ENCODE measurements around the gene PRLR. TPM values are rescaled to one million over a fixed set of nuclear protein-coding genes. Genes with fewer than 3 reads are reported as not detected.
"Not testable (repeated sequence)": the region's sequence is repeated elsewhere in the genome, so short reads cannot be mapped to it uniquely, and the experiment has no call there.

The PRLR gene
- total RNA-seq, 1 experiment from 2014 or later: not detected

DNA sequence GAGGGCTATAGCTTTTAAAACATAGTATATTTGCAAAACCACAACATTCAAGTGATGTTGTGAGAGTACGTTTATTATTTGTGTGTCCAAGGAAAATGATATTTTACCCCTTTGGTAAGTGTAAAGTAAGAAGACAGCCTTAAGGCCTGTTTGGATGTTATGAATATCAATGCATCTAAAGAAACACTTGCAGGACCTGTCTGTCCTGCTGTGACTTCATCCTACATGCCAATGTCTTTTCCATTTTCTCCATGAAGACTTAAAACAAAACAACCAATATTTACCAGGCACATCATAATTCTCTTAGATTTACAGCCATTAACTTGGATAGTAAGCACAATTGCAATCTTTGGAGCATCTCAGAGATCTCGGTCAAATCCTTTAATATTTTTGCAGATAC is 29.0 kb downstream of the PRLR start:
- no peak for DNase-seq (ENCODE audit: extremely low read depth, low read depth)

DNA sequence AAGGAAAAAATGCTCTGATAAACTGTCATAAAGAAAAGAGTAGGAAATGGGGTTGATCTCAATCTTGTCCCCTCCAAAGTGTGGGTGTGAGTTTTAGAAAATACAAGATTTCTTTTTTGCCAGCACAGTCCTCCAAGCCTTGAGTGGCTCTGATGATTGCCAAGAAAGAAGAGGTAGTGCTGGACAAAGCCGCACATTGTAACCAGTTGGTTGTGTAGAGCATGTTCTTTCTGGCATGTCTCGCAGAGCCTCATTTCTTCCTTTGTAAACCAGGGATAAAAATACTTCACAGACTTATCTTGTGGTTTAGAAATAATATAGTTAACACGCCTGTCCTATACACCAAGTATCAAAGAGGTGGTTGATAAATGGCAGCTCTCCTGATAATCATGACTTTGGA is 30.4 kb downstream of the PRLR start:
- no peak for DNase-seq (ENCODE audit: extremely low read depth, low read depth)

DNA sequence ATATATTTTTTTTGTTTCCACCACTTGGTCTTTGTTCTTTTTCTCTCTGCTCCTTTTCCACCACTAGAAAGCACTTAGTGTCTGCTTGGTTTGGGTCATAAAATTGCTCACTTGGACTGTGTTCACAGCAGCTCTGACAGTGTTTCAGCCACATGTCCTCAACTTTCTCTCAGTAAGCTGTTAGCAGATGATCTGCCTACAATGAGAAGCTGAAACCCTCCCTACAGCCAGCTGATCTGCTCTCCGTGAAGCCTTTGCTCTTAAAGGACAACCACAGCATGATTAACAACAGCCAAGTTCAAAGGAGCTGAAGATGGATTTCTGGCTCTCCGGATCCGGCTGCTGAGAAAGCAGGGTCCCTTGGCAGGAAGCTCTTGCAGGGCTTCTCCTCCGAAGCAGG is 31.6 kb downstream of the PRLR start:
- DNase-seq (ENCODE audit: extremely low read depth, low read depth): no peak

DNA sequence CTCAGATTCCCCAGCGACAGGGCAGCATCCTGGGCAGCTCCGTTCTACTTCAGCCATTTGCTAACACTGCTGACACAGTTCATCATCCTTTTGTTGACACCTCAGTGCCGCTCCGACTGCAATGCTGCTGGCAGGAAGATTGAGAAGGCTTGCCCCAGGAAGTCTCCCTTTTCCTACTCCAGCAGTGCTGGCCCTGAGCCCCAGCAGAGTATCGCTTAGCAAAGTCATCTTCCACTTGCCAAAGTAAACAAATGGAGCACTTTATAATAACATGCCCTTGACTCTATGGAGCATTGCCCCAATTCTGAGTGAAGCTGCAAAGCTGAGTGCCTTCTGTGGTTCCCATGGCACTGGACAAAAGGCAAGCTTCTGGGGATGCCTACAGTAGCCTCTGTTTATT is 32.2 kb downstream of the PRLR start:
- DNase-seq (ENCODE audit: extremely low read depth, low read depth): no peak

DNA sequence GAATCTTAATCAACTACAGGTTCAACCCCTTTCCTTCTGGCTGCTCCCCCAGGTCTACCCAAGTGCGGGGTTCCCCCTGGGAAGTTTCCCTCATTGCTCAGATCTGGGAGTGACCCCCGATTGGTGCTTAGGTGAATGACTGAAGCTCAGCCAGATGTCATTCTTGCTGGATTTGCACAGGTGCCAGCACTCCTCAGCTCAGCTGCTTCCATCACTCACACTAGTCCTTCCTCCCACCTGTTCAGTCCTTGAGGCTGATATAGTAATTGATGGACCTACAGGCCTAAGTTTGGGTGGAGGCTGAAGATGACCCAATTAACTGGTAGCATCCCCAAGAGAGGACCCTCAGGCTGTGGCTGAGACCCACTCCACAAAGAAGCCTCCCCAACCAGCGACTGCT is 32.9 kb downstream of the PRLR start:
- no peak for DNase-seq (ENCODE audit: extremely low read depth, low read depth)

DNA sequence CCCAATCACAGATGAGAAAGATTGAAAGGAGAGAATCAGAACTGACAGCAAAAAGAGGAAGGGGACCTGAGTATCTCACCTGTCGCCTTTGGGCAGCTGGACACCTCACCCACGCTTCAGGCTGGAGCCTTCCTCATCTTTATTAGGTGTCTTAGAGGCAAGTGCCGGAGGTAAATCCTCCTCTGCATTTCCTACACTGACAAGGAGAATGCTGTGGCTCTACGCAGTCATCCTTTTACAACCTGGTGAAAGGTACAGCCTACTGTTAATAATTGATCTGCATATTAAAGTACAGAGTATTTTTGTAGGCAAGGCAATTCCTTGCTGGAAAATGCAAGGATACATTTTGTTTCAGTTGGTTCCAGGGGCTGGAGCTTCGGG is 34.8 kb downstream of the PRLR start:
- DNase-seq (ENCODE audit: extremely low read depth, low read depth): no peak

DNA sequence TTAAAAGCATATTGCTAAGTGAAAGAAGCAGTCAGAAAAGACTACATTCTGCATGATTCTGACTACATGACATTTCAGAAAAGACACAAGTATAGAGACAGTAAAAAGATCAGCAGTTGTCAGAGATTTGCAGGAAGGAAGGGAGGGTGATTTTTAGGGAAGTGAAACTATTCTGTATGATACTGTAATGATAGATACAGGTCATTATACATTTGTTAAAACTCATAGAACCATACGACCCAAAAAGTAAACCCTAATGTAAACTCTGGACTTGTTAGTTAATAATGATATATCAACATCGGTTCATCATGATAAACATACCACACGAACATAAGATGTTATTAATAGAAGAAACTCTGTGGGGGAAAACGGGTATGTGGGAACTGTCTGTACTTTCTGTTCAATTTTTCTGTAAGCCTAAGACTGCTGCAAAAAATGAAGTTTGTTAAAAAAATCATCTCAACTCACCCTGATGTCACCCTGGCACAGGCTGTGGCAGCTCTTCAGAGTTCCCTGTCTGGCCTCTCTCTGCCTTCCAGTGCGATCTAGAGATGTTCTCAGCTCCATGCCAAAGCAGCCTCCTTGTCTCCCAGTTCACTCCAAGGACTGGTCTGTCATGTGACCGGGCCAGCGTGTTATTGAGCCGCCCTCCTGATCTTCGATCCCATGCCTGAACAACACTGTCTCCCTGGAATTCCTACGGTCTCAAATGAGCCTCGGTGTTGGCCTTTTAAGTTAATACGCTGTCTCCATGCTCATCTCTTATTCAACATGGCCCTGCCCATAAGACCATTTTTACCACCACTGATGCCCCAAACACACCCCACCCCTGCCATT is 35.4 kb downstream of the PRLR start:
- no peak for DNase-seq (ENCODE audit: extremely low read depth, low read depth)

DNA sequence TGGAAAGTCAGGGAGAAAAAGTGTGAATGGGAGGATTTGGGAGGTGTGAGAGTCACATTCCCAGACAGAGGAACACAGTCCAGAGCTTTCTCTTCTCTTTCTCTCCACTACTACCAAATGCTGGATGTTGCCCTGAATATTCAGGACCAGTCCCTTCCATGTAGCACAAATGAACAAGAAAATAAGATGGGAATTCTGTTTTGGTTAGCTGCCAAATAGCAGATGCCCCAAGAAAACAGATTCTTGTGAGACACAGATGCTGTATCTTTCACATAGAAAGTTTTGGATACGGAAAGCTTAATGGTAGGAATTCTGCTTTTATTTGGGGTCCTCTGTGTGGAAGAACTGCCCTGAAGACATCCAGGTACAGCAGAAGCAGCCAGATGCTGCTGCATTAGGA is 37.8 kb downstream of the PRLR start:
- DNase-seq (ENCODE audit: extremely low read depth, low read depth): no peak

DNA sequence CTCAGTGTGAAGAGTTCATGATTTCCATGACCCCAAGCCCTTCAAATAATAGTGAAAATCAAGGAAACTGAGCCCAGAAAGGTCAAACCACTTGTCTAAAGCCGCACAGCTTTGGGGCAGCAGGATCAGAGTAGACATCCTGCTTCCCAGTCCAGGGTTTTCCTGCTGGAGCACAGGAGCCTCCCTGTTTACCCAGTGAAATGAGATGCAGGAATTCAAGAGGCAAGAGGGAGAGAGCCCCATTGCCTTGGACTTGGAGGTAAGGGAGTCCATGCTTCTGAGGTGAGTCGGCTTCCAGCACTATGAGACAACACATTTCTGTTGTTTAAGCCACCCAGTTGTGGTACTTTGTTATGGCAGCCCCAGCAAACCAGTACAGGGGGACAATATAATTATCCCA is 40.5 kb downstream of the PRLR start:
- not testable (repeated sequence) for DNase-seq (ENCODE audit: extremely low read depth, low read depth)

DNA sequence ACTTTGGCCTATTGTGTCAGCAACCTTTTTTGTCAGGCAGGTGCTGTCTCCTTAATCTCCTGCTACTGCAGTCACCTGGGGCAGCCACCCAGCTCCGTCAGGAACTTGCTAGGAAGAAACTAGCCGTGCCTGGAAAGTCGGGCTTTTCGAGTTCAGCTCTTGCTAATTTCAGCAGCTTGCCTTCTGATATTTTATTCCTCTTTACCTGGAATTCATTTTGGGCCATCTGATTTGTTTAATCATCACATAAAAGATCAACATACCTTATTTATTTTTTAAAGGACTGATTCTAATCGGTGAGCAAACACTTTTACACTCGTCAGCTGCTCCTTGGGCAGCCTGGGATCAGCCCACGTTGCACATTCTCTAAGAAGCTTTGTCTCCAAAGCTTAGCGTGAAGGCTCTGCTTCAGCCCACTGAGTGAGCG is 42.2 kb downstream of the PRLR start:
- no peak for DNase-seq (ENCODE audit: extremely low read depth, low read depth)

DNA sequence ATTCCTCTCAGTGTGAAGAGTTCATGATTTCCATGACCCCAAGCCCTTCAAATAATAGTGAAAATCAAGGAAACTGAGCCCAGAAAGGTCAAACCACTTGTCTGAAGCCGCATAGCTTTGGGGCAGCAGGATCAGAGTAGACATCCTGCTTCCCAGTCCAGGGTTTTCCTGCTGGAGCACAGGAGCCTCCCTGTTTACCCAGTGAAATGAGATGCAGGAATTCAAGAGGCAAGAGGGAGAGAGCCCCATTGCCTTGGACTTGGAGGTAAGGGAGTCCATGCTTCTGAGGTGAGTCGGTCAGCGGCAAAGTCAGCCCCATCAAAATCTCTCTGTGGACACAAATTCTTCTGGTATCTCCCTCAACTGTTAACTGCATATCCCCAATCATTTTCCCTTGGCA is 42.7 kb downstream of the PRLR start:
- not testable (repeated sequence) for DNase-seq (ENCODE audit: extremely low read depth, low read depth)

DNA sequence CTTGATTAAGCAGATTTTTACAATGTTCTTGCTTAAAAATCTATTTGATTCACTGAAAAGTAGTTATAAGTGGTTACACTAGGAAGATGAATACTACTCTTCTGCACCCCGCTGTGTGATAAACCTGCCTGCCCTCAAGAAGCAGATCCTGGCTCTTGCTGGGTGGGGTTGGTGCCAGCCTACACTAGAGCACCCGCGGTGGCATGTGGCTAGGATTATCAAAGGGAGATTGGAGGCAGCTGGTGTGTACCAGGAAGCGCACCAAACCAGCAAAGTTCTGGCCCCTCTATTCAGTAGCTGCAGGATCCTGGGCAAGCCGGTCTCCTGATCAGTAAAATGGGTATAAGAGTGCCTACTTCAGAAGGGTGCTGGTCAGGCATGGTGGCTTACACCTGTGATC is 43.5 kb downstream of the PRLR start:
- DNase-seq (ENCODE audit: extremely low read depth, low read depth): no peak

DNA sequence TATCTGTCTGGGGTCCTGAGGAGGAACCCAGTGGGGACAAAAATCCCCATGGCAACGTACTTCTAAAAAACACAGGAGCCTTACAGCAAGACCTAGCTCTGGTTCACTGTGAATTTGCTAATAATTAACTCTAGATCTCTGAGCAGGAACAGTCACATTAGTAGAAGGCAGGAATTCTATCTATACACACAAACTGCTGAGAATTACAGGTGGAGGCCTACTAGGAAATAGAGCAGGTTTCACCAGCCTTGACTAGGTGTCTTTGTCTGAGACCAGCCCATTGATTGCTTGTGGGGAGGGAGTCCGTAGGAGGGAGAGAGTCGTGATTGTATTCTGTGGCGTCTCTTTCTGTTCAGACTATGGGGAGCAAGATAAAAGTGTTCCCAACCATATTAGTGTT is 44.8 kb downstream of the PRLR start:
- no peak for DNase-seq (ENCODE audit: extremely low read depth, low read depth)

DNA sequence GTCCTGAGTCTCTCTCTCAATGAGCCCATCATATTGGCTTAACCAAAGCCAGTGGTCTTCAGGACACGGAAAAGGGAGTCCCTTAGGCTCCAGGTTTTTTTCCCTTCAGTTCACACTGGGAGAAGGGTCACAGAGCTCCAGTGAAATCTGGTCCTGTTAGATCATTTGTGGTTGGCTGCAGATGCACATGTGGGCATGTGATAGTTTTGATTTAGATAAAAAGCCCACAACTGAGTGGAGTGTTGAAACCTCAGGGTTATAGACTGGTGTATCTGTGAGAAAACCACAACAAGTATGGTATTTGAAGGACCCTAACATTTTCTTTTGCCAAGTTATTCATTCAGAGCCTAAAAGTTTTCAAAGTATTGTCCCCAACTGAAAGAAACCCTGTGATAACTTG is 46.7 kb downstream of the PRLR start:
- DNase-seq (ENCODE audit: extremely low read depth, low read depth): no peak

DNA sequence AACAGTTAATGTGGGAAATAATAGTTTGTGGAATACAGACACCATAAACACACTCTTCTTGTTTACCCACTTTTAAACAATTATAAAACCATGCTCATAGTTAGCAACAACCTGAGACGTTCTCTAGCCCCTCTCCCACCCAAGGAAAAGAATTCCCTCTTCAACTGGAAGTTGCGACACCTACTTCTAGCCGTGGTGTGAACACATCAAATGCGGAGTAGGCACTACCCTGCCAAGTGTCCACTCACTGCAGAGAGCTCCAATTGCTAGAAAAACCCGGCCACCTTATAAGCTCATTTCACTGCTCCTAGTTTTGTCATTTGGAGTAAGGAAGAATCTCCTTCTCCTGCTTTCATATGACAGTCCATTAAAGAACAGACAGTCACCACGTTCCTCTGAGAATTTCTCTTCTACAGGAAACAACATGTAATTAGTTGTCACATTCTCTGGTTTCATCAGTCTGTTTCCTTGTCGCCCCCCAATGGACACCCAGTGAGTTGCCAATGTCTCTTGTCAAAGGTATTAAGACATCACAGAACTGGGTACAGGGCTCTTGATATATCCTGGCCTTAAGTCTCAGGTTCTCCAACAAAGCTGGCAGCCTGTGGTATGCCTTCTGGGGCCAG is 47.3 kb downstream of the PRLR start:
- peak; percentile 6 for DNase-seq (ENCODE audit: extremely low read depth, low read depth)

DNA sequence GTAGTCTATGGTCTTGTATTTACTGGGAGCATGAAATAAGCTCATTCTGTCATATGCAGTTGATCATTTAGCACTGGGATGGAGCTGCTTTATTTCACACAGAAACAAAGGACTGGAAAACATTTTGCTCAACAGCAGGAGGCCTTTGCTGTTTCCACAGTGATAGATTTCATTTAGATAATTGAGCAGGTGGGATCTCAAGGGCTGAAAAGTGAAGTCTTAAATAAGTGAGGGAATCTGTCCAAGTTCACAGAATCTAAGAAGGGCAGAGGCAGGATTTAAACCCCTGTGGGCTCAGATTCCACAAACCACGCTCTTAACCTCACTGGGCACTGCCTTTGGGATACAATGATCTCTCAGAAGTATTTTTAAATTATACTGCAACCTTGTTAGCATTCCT is 47.8 kb downstream of the PRLR start:
- DNase-seq (ENCODE audit: extremely low read depth, low read depth): no peak

DNA sequence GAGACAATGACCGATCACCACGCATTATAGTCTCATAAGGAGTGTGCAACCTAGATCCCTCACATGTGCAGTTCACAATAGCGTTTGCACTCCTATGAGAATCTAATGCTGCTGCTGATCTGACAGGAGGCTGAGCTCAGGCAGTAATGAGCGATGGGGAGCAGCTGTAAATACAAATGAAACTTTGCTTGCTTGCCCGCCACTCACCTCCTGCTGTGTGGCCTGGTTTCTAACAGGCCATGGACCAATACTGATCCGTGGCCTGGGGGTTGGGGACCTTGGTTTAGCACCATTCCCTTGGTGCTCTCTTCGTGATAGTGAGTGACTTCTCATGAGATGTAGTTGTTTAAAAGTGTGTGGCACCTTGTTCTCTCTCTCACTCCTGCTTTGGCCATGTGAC is 50.2 kb downstream of the PRLR start:
- no peak for DNase-seq (ENCODE audit: extremely low read depth, low read depth)

DNA sequence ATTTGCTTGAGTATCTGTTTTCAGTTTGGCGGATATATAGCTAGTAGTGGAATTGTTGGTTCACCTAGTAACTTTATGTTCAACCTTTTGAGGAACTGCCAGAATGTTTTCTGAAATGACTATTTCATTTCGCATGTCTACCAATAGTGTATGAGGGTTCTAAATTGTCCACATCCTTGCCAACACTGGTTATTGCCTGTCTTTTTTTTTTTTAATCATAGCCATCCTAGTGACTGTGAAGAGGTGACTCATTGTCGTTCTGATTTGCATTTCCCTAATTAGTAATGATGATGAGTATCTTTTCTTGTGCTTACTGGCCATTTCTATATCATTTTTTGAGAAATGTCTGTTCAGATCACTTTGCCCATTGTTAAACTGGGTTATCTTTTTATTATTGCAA is 52.5 kb downstream of the PRLR start:
- no peak for DNase-seq (ENCODE audit: extremely low read depth, low read depth)

DNA sequence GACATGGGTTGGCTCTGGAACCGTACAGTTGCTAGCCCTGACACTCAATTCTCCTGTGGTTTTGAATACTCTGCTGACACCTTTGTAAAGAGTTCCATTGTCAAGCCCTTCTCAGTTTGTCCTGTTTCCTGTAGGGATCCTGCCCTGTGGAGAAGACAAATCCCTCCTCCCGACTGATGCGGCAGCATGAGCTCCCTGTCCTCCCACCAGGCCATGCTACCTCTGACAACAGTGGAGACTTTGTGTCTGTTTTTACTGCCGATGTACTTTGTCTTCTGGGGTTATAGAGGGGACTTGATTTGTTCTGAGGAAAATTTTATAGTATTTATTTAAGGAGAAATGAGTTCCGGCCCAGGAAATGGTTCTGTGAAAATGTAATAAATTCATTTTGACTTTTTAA is 57.8 kb downstream of the PRLR start:
- no peak for DNase-seq (ENCODE audit: extremely low read depth, low read depth)

DNA sequence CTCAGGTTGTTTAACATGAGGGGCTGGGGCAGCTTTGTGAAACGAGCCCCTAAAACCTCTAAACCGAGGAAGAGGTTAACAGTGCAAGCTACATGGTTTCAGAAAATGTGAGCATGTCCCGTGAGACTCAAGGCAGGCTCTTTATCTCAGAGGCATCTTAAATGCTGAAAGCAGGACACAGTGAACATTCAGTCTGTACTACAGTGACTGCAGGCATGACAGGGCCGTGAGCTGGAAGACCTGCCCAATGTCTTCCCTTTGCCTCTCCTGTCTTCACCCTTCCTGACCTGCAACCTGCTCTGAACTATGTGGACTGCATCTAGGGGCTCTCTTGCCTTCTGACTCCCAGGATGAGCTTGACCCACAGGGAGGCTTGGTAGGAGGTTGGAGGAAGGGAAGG is 58.3 kb downstream of the PRLR start:
- no peak for DNase-seq (ENCODE audit: extremely low read depth, low read depth)

DNA sequence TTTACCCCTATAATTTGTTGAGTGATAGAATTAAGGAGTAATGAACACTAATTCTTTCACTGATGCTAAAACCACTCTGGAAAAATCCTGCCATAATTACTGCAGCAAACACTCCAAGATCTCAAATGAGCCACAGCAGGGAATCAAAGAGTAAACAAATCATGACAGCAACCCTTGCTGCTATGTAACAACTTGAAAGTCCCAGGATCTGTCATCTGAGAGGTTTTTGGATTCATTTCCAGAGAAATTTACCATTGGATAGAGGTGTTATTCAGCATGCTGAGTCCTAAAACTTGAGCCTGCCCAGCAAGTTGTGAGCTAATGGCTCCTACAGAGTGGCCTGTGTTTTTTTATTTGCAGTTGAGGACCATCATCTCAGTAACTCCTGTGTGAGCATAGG is 59.2 kb downstream of the PRLR start:
- no peak for DNase-seq (ENCODE audit: extremely low read depth, low read depth)

DNA sequence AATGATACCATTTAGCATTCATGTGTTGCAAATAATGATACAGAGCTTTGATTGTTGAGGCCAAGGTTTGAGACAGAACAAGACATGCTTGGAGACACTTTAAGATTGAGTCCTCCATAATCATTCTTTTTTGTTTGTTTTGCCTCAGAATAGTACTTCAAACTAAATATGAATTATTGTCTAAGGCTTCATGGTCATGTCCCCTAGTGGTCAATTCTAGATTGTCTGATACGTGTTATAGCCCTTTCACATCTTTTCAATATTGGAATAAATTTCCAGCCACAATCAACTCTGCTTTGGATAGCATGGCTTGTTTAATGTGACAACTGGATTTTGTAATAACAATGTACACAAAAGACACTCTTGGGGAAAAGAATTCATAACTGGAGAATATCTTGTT is 64.2 kb downstream of the PRLR start:
- no peak for DNase-seq (ENCODE audit: extremely low read depth, low read depth)
